Measurements from ENCODE around the gene BRAT1.
"Not testable (repeated sequence)": the region's sequence is repeated elsewhere in the genome, so short reads cannot be mapped to it uniquely, and the experiment has no call there.

Gene BRAT1

GRCh38 chr7:2535872-2536627 is 19.3 kb downstream of the BRAT1 start:
- not testable (repeated sequence) for DNase-seq

- not testable (repeated sequence) for DNase-seq
Observed at GRCh38 chr7:2534214-2534613, 21.1 kb downstream of the BRAT1 start.

GRCh38 chr7:2533566-2533965 is 21.8 kb downstream of the BRAT1 start:
- not testable (repeated sequence) for DNase-seq

DNA sequence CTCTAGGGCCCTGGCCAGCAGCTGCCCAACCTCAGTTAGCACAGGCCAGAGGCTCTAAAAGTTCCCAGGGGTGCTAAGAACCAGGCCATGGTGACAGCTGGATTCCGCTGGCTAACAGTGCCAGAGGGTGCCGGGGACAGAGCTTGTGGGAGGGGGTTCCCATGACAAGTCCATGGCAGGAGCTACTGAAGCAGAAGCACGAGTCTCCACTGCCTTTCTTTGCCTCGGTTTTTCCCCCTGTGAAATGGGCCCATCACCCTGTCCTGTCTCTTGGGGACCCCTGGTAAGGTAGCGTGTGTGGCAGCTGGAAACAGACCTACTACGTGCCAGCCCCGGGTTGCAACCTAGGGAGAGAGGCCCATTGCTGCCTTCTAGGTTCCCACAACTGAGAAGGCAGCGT is 22.5 kb downstream of the BRAT1 start:
- DNase-seq = not testable (repeated sequence)

- DNase-seq = not testable (repeated sequence)
Observed at GRCh38 chr7:2532199-2532772, 23.0 kb downstream of the BRAT1 start.

GRCh38 chr7:2531796-2532110 is 23.6 kb downstream of the BRAT1 start:
- not testable (repeated sequence) for DNase-seq

- DNase-seq = not testable (repeated sequence)
Observed at GRCh38 chr7:2530994-2531795, 24.1 kb downstream of the BRAT1 start.

- DNase-seq = peak; percentile 88
Observed at GRCh38 chr7:2530071-2530987, 25.0 kb downstream of the BRAT1 start.

DNA sequence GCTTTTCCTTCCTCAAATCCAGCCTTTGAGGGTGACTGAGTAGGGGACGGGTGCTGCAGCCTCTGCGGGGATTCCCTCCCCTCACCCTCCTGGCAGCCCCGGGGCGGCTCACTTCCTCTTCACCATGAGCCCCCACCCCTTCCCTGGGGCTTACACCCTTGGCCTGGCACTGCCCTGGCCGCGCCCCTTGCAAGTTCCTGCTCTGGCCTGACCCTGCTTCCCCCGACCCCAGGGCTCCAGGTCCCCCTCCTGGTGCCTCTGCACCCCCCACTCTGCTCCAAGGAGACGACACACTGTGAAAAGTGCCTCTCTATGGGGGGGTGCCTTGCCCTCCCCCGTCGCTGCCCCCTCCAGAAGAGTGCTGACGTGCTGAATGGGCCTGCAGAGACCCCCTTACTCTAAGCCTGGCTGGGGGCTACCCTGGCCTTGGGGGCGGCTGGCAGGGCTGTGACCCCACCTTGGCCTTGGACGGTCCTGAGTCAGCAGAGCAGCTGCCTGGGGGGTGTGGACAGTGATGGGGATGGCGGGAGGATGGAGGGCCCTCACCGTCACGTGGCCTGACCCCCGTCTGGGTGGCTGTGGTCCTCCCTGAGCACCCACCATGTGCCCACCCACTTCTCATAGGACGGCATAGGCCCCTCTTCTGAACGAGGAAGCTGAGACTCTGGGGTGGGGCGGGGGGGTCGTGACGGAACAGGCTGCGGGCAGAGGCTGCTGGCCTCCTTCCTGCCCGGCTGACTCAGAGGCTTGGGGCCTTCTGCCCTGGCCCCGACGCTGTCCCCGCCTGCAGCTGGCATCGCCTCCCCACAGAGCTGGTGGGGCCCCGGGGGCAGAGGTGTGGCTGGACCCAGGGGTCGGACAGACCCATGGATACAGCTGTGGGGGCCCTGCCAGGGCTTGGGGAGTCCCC is 25.9 kb downstream of the BRAT1 start:
- DNase-seq = peak; percentile 69

GRCh38 chr7:2528481-2529095 is 26.7 kb downstream of the BRAT1 start:
- DNase-seq = no peak

DNA sequence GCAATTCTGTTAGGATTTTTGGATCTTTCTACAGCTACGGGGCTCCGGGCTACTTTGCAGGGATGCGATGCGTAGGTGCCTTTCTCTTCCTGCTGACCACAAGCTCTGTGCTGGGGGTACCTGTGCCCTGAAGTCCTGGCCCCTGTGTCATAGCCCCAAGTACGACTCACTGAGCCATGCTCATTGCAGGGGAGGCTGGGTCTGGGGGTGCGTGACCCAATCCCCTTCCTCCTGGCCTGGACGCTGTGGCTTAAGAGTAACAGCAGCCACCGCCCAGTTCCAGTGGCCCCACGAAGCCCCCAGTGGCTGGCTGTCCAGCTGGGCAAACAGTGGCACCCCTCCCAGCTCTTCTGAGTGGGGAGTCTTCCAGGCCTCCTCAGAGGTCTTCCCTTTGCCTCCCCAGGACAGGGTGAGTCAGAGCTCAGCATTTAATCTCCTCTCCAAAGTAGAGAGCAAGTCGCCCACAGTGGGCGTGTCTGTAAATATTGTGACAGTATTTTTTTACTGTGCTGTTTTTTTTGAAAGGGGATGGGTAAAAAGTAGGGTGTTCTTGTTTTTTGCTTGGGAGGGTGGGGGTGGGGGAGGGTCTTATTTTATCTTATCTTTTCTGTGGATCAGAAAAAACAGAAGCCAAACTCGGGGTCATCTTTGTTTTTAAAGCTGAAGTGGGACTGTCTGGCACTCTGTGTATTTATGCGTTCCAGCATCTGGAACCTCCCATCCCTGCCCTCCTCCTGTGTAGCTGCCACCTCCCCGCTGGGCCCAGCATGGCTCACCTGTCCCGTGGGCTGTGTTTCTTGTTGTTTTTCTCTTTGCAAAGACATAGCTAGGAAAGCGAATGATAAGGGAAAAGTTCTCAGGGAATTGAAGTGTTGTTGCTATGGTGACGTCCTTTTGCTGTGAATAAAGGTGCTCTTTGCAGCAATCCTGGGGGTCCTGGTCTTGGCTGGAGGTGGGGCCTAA is 27.5 kb downstream of the BRAT1 start:
- DNase-seq = peak; percentile 80

- DNase-seq = no peak
Observed at GRCh38 chr7:2526659-2527504, 28.4 kb downstream of the BRAT1 start.

GRCh38 chr7:2525658-2526630 is 29.4 kb downstream of the BRAT1 start:
- DNase-seq = no peak

GRCh38 chr7:2524808-2525657 is 30.3 kb downstream of the BRAT1 start:
- no peak for DNase-seq

DNA sequence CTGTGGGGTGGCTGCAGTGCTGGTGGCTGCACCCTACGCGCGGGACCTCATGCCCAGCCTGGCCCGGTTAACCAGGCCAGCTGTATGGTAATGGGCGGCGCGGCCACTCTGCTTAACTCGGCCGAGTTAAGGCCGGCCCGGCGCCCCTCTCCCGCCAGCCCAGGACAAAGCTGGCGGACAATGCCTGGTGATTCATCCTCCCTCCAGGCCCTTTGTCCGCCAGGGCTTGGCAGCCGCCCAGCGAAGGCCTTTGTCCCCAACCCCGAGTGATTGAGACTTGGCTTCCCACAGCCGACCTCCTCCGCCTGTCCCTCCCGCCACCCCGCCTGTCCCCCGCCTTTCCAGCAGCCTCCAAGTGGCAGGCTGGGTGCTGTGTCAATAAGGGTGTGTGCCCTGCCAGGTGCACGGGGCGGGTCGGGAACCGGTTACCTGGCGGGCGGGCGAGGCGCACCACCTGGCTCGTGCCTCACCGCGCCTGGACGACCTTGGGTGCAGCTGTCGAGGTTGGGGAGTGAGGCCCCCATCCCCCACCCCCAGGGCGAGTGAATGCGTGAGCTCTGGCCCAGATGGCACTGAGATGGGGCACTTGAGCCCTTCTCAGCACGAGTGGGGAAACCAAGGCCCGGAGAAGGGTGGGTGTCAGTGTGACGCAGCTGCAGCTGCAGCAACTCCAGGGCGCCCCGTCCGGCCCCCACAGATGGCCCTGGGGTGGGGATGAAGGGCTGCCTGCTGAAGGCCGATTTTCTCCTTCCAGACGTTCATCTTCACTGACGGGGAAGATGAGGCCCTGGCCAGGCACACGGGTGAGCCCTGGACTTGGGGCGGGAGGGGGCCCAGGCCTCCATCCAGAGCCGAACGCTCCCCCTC is 31.1 kb downstream of the BRAT1 start:
- no peak for DNase-seq

- DNase-seq = no peak
Observed at GRCh38 chr7:2523461-2523936, 31.8 kb downstream of the BRAT1 start.
